CD14-positive monocyte (primary cell): ENCODE data around the gene ITGB1. TPM values are rescaled to one million over a fixed set of nuclear protein-coding genes. Genes with fewer than 3 reads are reported as not detected.

Source experiments
- DNase-seq, 3 donors: peaks; one replicate each; pipeline ENCODE4 v3.0.0-alpha.2; 2011 to 2022
- H2AFZ ChIP-seq: 2 replicates; pipeline ENCODE4 v1.6.0; 2012; ENCODE audit warnings: mild to moderate bottlenecking, low read depth, low read length, inconsistent platforms; ENCODE audit not compliant: insufficient read depth, poor library complexity, severe bottlenecking
- H3K27ac ChIP-seq, 2 donors: 1 replicate in 1 of 2; 2 replicates in 1 of 2; pipeline ENCODE4 v1.5.1; 2012 to 2013; ENCODE audit warnings: low read length in 2 of 2, control low read depth in 1 of 2, inconsistent platforms in 1 of 2, low read depth in 1 of 2, mild to moderate bottlenecking in 1 of 2
- H3K27me3 ChIP-seq, 2 donors: one replicate each; pipeline versions ENCODE4 v1.6.0 to v1.6.1; 2011 to 2013; ENCODE audit warnings: low read length in 2 of 2; ENCODE audit not compliant: control insufficient read depth in 2 of 2, insufficient read depth in 2 of 2
- H3K36me3 ChIP-seq, 2 donors: replicated peaks in 1 of 2; 1 replicate in 1 of 2; 2 replicates in 1 of 2; pipeline versions ENCODE4 v1.5.1 to v1.6.1; 2012 to 2013; ENCODE audit warnings: low read length in 2 of 2, control low read depth in 1 of 2, inconsistent platforms in 1 of 2, mild to moderate bottlenecking in 1 of 2; ENCODE audit not compliant: insufficient read depth in 2 of 2, control insufficient read depth in 1 of 2
- H3K4me1 ChIP-seq, 2 donors: 1 replicate in 1 of 2; 2 replicates in 1 of 2; pipeline versions ENCODE4 v1.5.1 to v1.6.1; 2012 to 2013; ENCODE audit warnings: low read length in 2 of 2, control low read depth in 1 of 2, inconsistent platforms in 1 of 2, mild to moderate bottlenecking in 1 of 2, moderate library complexity in 1 of 2; ENCODE audit not compliant: insufficient read depth in 2 of 2, control insufficient read depth in 1 of 2
- H3K4me2 ChIP-seq: replicated peaks from 2 replicates; pipeline ENCODE3; 2012; ENCODE audit warnings: low read length, moderate library complexity, mild to moderate bottlenecking; ENCODE audit not compliant: poor library complexity, severe bottlenecking; ENCODE audit errors: extremely low read depth
- H3K4me3 ChIP-seq, 3 experiments: fragments of 200-600 bp in 1 of 3; sonication (generic) in 1 of 3; replicated peaks in 1 of 3; 1 replicate in 2 of 3; 2 replicates in 1 of 3; pipeline ENCODE4 v1.5.1; 2011 to 2013; ENCODE audit warnings: low read length in 3 of 3, mild to moderate bottlenecking in 3 of 3, control low read depth in 2 of 3, low read depth in 2 of 3, inconsistent platforms in 1 of 3, moderate library complexity in 1 of 3
- H3K79me2 ChIP-seq: 2 replicates; pipeline ENCODE4 v1.6.0; 2012; ENCODE audit warnings: mild to moderate bottlenecking, control low read depth, inconsistent platforms, low read length, moderate library complexity; ENCODE audit not compliant: insufficient read depth
- H3K9ac ChIP-seq: 2 replicates; pipeline ENCODE4 v1.6.0; 2017; ENCODE audit warnings: low read length, mild to moderate bottlenecking; ENCODE audit not compliant: insufficient read depth, poor library complexity, severe bottlenecking
- H3K9me3 ChIP-seq, 2 donors: replicated peaks in 1 of 2; 1 replicate in 1 of 2; 2 replicates in 1 of 2; pipeline versions ENCODE4 v1.5.1 to v1.6.1; 2012 to 2013; ENCODE audit warnings: low read length in 2 of 2, control low read depth in 1 of 2; ENCODE audit not compliant: control insufficient read depth in 1 of 2, insufficient read depth in 1 of 2
- H4K20me1 ChIP-seq: 2 replicates; pipeline ENCODE4 v1.6.0; 2012; ENCODE audit warnings: mild to moderate bottlenecking, low read length, control low read depth, moderate library complexity; ENCODE audit not compliant: insufficient read depth
- H3K27ac Mint-ChIP-seq, 7 donors: one replicate each; pipeline ENCODE4 v1.8.0; 2020; ENCODE audit warnings: mild to moderate bottlenecking in 7 of 7, mixed read lengths in 7 of 7, moderate library complexity in 6 of 7, inconsistent platforms in 2 of 7
- H3K27me3 Mint-ChIP-seq, 3 donors: one replicate each; pipeline ENCODE4 v1.8.0; 2021 to 2022; ENCODE audit warnings: low read depth in 3 of 3, mild to moderate bottlenecking in 3 of 3, mixed read lengths in 3 of 3, moderate library complexity in 3 of 3, inconsistent platforms in 1 of 3
- H3K36me3 Mint-ChIP-seq, 2 donors: one replicate each; pipeline ENCODE4 v1.8.0; 2020; ENCODE audit warnings: mixed read lengths in 2 of 2, inconsistent platforms in 1 of 2, mild to moderate bottlenecking in 1 of 2
- H3K4me1 Mint-ChIP-seq: one replicate; pipeline ENCODE4 v1.8.0; 2020; ENCODE audit warnings: mild to moderate bottlenecking, mixed read lengths
- H3K4me3 Mint-ChIP-seq, 2 donors: one replicate each; pipeline ENCODE4 v1.8.0; 2020; ENCODE audit warnings: mild to moderate bottlenecking in 2 of 2, mixed read lengths in 2 of 2, moderate library complexity in 1 of 2
- H3K9me3 Mint-ChIP-seq, 7 donors: one replicate each; pipeline ENCODE4 v1.8.0; 2020 to 2022; ENCODE audit warnings: mixed read lengths in 7 of 7, mild to moderate bottlenecking in 6 of 7, moderate library complexity in 6 of 7, inconsistent platforms in 2 of 7
- CTCF ChIP-seq: fragments of 200-600 bp; IDR thresholded peaks from one replicate; pipeline ENCODE4 v1.8.0; 2022; ENCODE audit warnings: antibody characterized with exemption, mild to moderate bottlenecking
- WGBS: methylation state at CpG from one replicate; pipeline ENCODE4 v1.1.5; 2013; ENCODE audit warnings: missing lambda C conversion rate; ENCODE audit not compliant: insufficient coverage; 5-methylcytosine and 5-hydroxymethylcytosine counted together
- intact Hi-C, 2 donors: fragments of 100-400 bp; cut with micrococcal nuclease; formaldehyde crosslinking; loops; one replicate each; pipeline versions ENCODE4 v1.15.0 to v1.15.1; 2023
- polyA plus RNA-seq, 3 donors: library from polyadenylated mRNA; depleted of rRNA in 1 of 3; unstranded in 2 of 3; stranded (reverse) in 1 of 3; fragments of 300-500 nt in 2 of 3; fragments of >200 nt in 1 of 3; fragmentation: Illumina TruSeq in 2 of 3; gene quantifications; 1 replicate in 2 of 3; 2 replicates in 1 of 3; pipeline ENCODE4 v1.2.3, GENCODE V29; 2012 to 2021

Gene ITGB1
- polyA plus RNA-seq, 3 donors = 58.2 to 157 (median 127) TPM

GRCh38 chr10:32937911-32938424 lies 20.1 kb downstream of the ITGB1 start:
- H3K36me3 Mint-ChIP-seq = peaks cover 32 to 44% of the 10 kb centered on the region in 2 donors
- peaks cover 40% of the 10 kb centered on the region for H3K4me1 Mint-ChIP-seq
- DNase-seq = peak; percentile 21 to 42 (median 30)
- Histone ChIP-seq H3K79me2 (peaks cover 72% of the 10 kb centered on the region), H3K4me3 (peak overlapping the region in 1 of 3 experiments; percentile 5), H3K9me3 (no peaks in the 10 kb centered on the region), H3K27me3 (no peaks in the 10 kb centered on the region), H4K20me1 (peaks cover 99% of the 10 kb centered on the region), H3K9ac (no peak overlapping the region), H3K36me3 (peaks cover 22 to 38% of the 10 kb centered on the region in 2 donors), H3K27ac (peak overlapping the region in 1 of 2 donors; percentile 57), H3K4me1 (peaks cover 22 to 33% of the 10 kb centered on the region in 2 donors), H2AFZ (no peak overlapping the region), H3K4me2 (peak overlapping the region; percentile 36)
- intact Hi-C loops = no loop called here
- WGBS = 38% methylated on average over 4 of the region's 5 CpGs
- H3K27me3 Mint-ChIP-seq = peaks cover 0 to 4% (median 2%) of the 10 kb centered on the region in 3 donors
- H3K27ac Mint-ChIP-seq = peak overlapping the region in 6 of 7 donors; percentile 5 to 94 (median 50)
- no peak for TF ChIP-seq CTCF
- peak overlapping the region in 1 of 2 donors; percentile 61 for H3K4me3 Mint-ChIP-seq
- no peaks in the 10 kb centered on the region for H3K9me3 Mint-ChIP-seq

GRCh38 chr10:32932225-32932729 lies 25.8 kb downstream of the ITGB1 start:
- no peaks in the 10 kb centered on the region for H3K9me3 Mint-ChIP-seq
- Histone ChIP-seq H3K4me2 (no peak overlapping the region), H3K36me3 (peaks cover 51 to 86% of the 10 kb centered on the region in 2 donors), H3K4me1 (no peaks in the 10 kb centered on the region), H3K79me2 (peaks cover 18% of the 10 kb centered on the region), H3K9me3 (no peaks in the 10 kb centered on the region), H3K4me3 (no peak overlapping the region), H4K20me1 (peaks cover 47% of the 10 kb centered on the region), H2AFZ (no peak overlapping the region), H3K9ac (no peak overlapping the region), H3K27me3 (no peaks in the 10 kb centered on the region), H3K27ac (no peak overlapping the region)
- H3K27ac Mint-ChIP-seq = no peak overlapping the region
- TF ChIP-seq CTCF = no peak
- intact Hi-C loops = no loop called here
- peaks cover 0 to 2% (median 0%) of the 10 kb centered on the region in 3 donors for H3K27me3 Mint-ChIP-seq
- no peak overlapping the region for H3K4me3 Mint-ChIP-seq
- no peak for DNase-seq
- peaks cover 65 to 68% of the 10 kb centered on the region in 2 donors for H3K36me3 Mint-ChIP-seq
- peaks cover 2% of the 10 kb centered on the region for H3K4me1 Mint-ChIP-seq
